ENCODE measurements around the gene SULT1A3. TPM values are rescaled to one million over a fixed set of nuclear protein-coding genes. Genes with fewer than 3 reads are reported as not detected.
"Not testable (repeated sequence)": the region's sequence is repeated elsewhere in the genome, so short reads cannot be mapped to it uniquely, and the experiment has no call there.

Gene SULT1A3
- total and polyA plus RNA-seq, 2 of the 8 experiments (the other 6 are each of a cell fraction or from before 2014, with no cell fraction given), result 1.9 to 13.8 TPM

- H3K36me3 ChIP-seq (ENCODE audit: control insufficient read depth in 2 of 4, insufficient read depth in 4 of 4, low read length in 3 of 4); CTCF ChIA-PET (ENCODE audit: partially characterized antibody): not testable (repeated sequence)
Observed at GRCh38 chr16:30191158-30191557, 7.9 kb upstream of the SULT1A3 start.

GRCh38 chr16:30193098-30193497 is 6.0 kb upstream of the SULT1A3 start:
- CTCF ChIA-PET (ENCODE audit: partially characterized antibody); H3K4me2 ChIP-seq (ENCODE audit: insufficient read depth in 1 of 2, low read depth in 2 of 2, low read length in 2 of 2); H3K9ac ChIP-seq (replicated peaks in 1 of 4; ENCODE audit: extremely low read depth in 1 of 4, low read depth in 3 of 4, low read length in 3 of 4); H3K36me3 ChIP-seq (ENCODE audit: control insufficient read depth in 2 of 4, insufficient read depth in 4 of 4, low read length in 3 of 4); H3K79me2 ChIP-seq (ENCODE audit: control insufficient read depth in 1 of 2, insufficient read depth in 2 of 2, low read length in 2 of 2); H2AK5ac ChIP-seq (ENCODE audit: low read depth, low read length); H3K9me3 ChIP-seq (ENCODE audit: insufficient read depth in 2 of 2, low read depth in 1 of 2, low read length in 1 of 2); H3K27me3 ChIP-seq (replicated peaks in 1 of 4; ENCODE audit: control insufficient read depth in 3 of 4, extremely low read depth in 1 of 4, insufficient read depth in 3 of 4, low read length in 3 of 4); H3K56ac ChIP-seq (replicated peaks; ENCODE audit: insufficient read length, low read depth, low read length); H3K23ac ChIP-seq (ENCODE audit: insufficient read length); H4K91ac ChIP-seq (replicated peaks; ENCODE audit: insufficient read length, low read length); H2BK20ac ChIP-seq (ENCODE audit: low read length); H3K4me1 ChIP-seq (replicated peaks in 1 of 4; ENCODE audit: control insufficient read depth in 3 of 4, insufficient read depth in 4 of 4, low read length in 3 of 4); H3K27ac ChIP-seq (ENCODE audit: low read depth, low read length); H3K4me3 ChIP-seq (ENCODE audit: extremely low read depth in 1 of 4, insufficient read depth in 2 of 4, low read depth in 3 of 4, low read length in 4 of 4); H3K14ac ChIP-seq (ENCODE audit: insufficient read length); H4K5ac ChIP-seq (ENCODE audit: insufficient read length, low read depth, low read length); H3K18ac ChIP-seq (ENCODE audit: extremely low read depth, low read length); H3K79me1 ChIP-seq (ENCODE audit: low read depth, low read length); H2AFZ ChIP-seq (ENCODE audit: low read length); DNase-seq (ENCODE audit: low read depth in 1 of 2, low spot score in 2 of 2); H3K4ac ChIP-seq (replicated peaks; ENCODE audit: insufficient read length, low read depth, low read length); H4K8ac ChIP-seq (ENCODE audit: extremely low read depth, insufficient read depth, low read length); POLR2A ChIA-PET (ENCODE audit: partially characterized antibody); H2BK120ac ChIP-seq (replicated peaks; ENCODE audit: low read depth, low read length); H2BK15ac ChIP-seq (ENCODE audit: low read length); FAIRE-seq; H3K23me2 ChIP-seq (ENCODE audit: low read depth, low read length); H4K20me1 ChIP-seq (replicated peaks in 1 of 2; ENCODE audit: control insufficient read depth in 1 of 2, insufficient read depth in 2 of 2, low read length in 2 of 2); H2BK12ac ChIP-seq (ENCODE audit: low read depth, low read length); H2BK5ac ChIP-seq (ENCODE audit: low read depth, low read length): not testable (repeated sequence)
- no CpG with 5 or more reads among the region's 21 CpGs for WGBS, 2 experiments (ENCODE audit: extremely low coverage in 1 of 2, insufficient coverage in 1 of 2, insufficient read length in 1 of 2, insufficient replicate concordance in 2 of 2, low coverage in 1 of 2, low lambda C conversion rate in 2 of 2, missing lambda C conversion rate in 1 of 2)

More at GRCh38 chr16:30191158-30191557, 7.9 kb upstream of the SULT1A3 start:
- H2BK20ac ChIP-seq (ENCODE audit: low read length); H2BK12ac ChIP-seq (ENCODE audit: low read depth, low read length); H2BK5ac ChIP-seq (ENCODE audit: low read depth, low read length); H3K27me3 ChIP-seq (replicated peaks in 1 of 4; ENCODE audit: control insufficient read depth in 3 of 4, extremely low read depth in 1 of 4, insufficient read depth in 3 of 4, low read length in 3 of 4); H2AK5ac ChIP-seq (ENCODE audit: low read depth, low read length); H3K4ac ChIP-seq (replicated peaks; ENCODE audit: insufficient read length, low read depth, low read length); H4K20me1 ChIP-seq (replicated peaks in 1 of 2; ENCODE audit: control insufficient read depth in 1 of 2, insufficient read depth in 2 of 2, low read length in 2 of 2); H3K23ac ChIP-seq (ENCODE audit: insufficient read length); H4K91ac ChIP-seq (replicated peaks; ENCODE audit: insufficient read length, low read length); H3K23me2 ChIP-seq (ENCODE audit: low read depth, low read length); H3K9me3 ChIP-seq (ENCODE audit: insufficient read depth in 2 of 2, low read depth in 1 of 2, low read length in 1 of 2); H3K9ac ChIP-seq (replicated peaks in 1 of 4; ENCODE audit: extremely low read depth in 1 of 4, low read depth in 3 of 4, low read length in 3 of 4); DNase-seq (ENCODE audit: low read depth in 1 of 2, low spot score in 2 of 2); H2AFZ ChIP-seq (ENCODE audit: low read length); FAIRE-seq; H3K4me2 ChIP-seq (ENCODE audit: insufficient read depth in 1 of 2, low read depth in 2 of 2, low read length in 2 of 2); H3K79me1 ChIP-seq (ENCODE audit: low read depth, low read length); H3K27ac ChIP-seq (ENCODE audit: low read depth, low read length); H3K18ac ChIP-seq (ENCODE audit: extremely low read depth, low read length); POLR2A ChIA-PET (ENCODE audit: partially characterized antibody); H2BK15ac ChIP-seq (ENCODE audit: low read length); H3K14ac ChIP-seq (ENCODE audit: insufficient read length); H3K56ac ChIP-seq (replicated peaks; ENCODE audit: insufficient read length, low read depth, low read length); H3K4me1 ChIP-seq (replicated peaks in 1 of 4; ENCODE audit: control insufficient read depth in 3 of 4, insufficient read depth in 4 of 4, low read length in 3 of 4); H3K4me3 ChIP-seq (ENCODE audit: extremely low read depth in 1 of 4, insufficient read depth in 2 of 4, low read depth in 3 of 4, low read length in 4 of 4); H3K79me2 ChIP-seq (ENCODE audit: control insufficient read depth in 1 of 2, insufficient read depth in 2 of 2, low read length in 2 of 2); H4K5ac ChIP-seq (ENCODE audit: insufficient read length, low read depth, low read length); H4K8ac ChIP-seq (ENCODE audit: extremely low read depth, insufficient read depth, low read length); H2BK120ac ChIP-seq (replicated peaks; ENCODE audit: low read depth, low read length): not testable (repeated sequence)
- WGBS, 2 experiments (ENCODE audit: extremely low coverage in 1 of 2, insufficient coverage in 1 of 2, insufficient read length in 1 of 2, insufficient replicate concordance in 2 of 2, low coverage in 1 of 2, low lambda C conversion rate in 2 of 2, missing lambda C conversion rate in 1 of 2), result no CpG with 5 or more reads among the region's 12 CpGs
